HL-60 (cell line): ENCODE measurements around the gene PPP6C.
"Not testable (repeated sequence)": the region's sequence is repeated elsewhere in the genome, so short reads cannot be mapped to it uniquely, and the experiment has no call there.

ENCODE experiments used
- POLR2AphosphoS5 ChIP-seq: IDR thresholded peaks from 2 replicates; pipeline ENCODE4 v1.6.1; 2012; ENCODE audit warnings: low read depth
- TF ChIP-seq, protein P1 (sequence below): IDR thresholded peaks from one replicate; pipeline ENCODE4 v1.5.1; 2011; ENCODE audit warnings: low read length, control low read depth, inconsistent platforms; ENCODE audit not compliant: insufficient read depth
- TF ChIP-seq, protein P2 (sequence below): IDR thresholded peaks from 2 replicates; pipeline ENCODE4 v1.6.1; 2012; ENCODE audit warnings: low read depth; ENCODE audit not compliant: insufficient replicate concordance

DNA sequence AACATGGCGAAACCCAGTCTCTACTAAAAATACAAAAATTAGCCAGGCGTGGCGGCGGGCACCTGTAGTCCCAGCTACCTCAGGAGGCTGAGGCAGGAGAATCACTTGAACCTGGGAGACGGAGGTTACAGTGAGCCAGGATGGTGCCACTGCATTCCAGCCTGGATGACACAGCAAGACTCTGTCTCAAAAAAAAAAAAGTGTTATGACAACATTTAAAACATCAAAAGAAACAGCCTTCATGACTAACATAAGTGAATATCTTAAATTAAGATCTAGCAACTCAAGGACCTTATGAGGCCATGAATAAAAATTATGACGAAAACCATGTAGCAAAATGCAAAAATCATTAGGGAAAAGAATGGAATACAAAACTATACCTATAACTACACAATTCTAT is 26.7 kb downstream of the PPP6C start:
- TF ChIP-seq, protein P1, sequence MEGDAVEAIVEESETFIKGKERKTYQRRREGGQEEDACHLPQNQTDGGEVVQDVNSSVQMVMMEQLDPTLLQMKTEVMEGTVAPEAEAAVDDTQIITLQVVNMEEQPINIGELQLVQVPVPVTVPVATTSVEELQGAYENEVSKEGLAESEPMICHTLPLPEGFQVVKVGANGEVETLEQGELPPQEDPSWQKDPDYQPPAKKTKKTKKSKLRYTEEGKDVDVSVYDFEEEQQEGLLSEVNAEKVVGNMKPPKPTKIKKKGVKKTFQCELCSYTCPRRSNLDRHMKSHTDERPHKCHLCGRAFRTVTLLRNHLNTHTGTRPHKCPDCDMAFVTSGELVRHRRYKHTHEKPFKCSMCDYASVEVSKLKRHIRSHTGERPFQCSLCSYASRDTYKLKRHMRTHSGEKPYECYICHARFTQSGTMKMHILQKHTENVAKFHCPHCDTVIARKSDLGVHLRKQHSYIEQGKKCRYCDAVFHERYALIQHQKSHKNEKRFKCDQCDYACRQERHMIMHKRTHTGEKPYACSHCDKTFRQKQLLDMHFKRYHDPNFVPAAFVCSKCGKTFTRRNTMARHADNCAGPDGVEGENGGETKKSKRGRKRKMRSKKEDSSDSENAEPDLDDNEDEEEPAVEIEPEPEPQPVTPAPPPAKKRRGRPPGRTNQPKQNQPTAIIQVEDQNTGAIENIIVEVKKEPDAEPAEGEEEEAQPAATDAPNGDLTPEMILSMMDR: not testable (repeated sequence)
- TF ChIP-seq, protein P2, sequence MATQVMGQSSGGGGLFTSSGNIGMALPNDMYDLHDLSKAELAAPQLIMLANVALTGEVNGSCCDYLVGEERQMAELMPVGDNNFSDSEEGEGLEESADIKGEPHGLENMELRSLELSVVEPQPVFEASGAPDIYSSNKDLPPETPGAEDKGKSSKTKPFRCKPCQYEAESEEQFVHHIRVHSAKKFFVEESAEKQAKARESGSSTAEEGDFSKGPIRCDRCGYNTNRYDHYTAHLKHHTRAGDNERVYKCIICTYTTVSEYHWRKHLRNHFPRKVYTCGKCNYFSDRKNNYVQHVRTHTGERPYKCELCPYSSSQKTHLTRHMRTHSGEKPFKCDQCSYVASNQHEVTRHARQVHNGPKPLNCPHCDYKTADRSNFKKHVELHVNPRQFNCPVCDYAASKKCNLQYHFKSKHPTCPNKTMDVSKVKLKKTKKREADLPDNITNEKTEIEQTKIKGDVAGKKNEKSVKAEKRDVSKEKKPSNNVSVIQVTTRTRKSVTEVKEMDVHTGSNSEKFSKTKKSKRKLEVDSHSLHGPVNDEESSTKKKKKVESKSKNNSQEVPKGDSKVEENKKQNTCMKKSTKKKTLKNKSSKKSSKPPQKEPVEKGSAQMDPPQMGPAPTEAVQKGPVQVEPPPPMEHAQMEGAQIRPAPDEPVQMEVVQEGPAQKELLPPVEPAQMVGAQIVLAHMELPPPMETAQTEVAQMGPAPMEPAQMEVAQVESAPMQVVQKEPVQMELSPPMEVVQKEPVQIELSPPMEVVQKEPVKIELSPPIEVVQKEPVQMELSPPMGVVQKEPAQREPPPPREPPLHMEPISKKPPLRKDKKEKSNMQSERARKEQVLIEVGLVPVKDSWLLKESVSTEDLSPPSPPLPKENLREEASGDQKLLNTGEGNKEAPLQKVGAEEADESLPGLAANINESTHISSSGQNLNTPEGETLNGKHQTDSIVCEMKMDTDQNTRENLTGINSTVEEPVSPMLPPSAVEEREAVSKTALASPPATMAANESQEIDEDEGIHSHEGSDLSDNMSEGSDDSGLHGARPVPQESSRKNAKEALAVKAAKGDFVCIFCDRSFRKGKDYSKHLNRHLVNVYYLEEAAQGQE: not testable (repeated sequence)
- not testable (repeated sequence) for TF ChIP-seq POLR2AphosphoS5
